HEK293 (cell line): ENCODE results near the gene NFAT5.
"Not testable (repeated sequence)": the region's sequence is repeated elsewhere in the genome, so short reads cannot be mapped to it uniquely, and the experiment has no call there.

ENCODE experiments used
- CTCF ChIA-PET: fragments of 350-600 bp; formaldehyde crosslinking; extraction: SDS; loops from one replicate; lab custom pipeline; 2021; ENCODE audit warnings: antibody characterized with exemption; lab: Yijun Ruan, JAX
- POLR2A ChIA-PET: fragments of 300-600 bp; formaldehyde crosslinking; extraction: SDS; loops from one replicate; lab custom pipeline; 2020; ENCODE audit warnings: antibody characterized with exemption, inconsistent platforms; lab: Yijun Ruan, JAX
- H3K27ac ChIP-seq: fragments of 200-500 bp; sonication (Bioruptor generic); 2 replicates; pipeline ENCODE4 v1.5.1; 2014; ENCODE audit warnings: low read depth, low read length, control low read depth, inconsistent platforms; ENCODE audit errors: extremely low read depth
- H3K36me3 ChIP-seq, 2 experiments: fragments of 200-500 bp in 1 of 2; sonication (Bioruptor generic) in 1 of 2; 1 replicate in 1 of 2; 2 replicates in 1 of 2; pipeline ENCODE4 v1.5.1; 2014 to 2017; ENCODE audit warnings: inconsistent platforms in 2 of 2, low read length in 2 of 2; ENCODE audit not compliant: control insufficient read depth in 2 of 2, insufficient read depth in 1 of 2
- H3K4me1 ChIP-seq: fragments of 200-500 bp; sonication (Bioruptor generic); 2 replicates; pipeline ENCODE4 v1.5.1; 2014; ENCODE audit warnings: mild to moderate bottlenecking, low read length, inconsistent platforms; ENCODE audit not compliant: control insufficient read depth, insufficient read depth
- H3K4me3 ChIP-seq: 2 replicates; pipeline ENCODE4 v1.5.1; 2011; ENCODE audit warnings: low read depth, mild to moderate bottlenecking, control low read depth, low read length, moderate library complexity
- H3K9me3 ChIP-seq: fragments of 200-500 bp; sonication (Bioruptor generic); 2 replicates; pipeline ENCODE4 v1.5.1; 2014; ENCODE audit warnings: low read depth, low read length, inconsistent platforms; ENCODE audit not compliant: control insufficient read depth, insufficient read depth
- BCL11A ChIP-seq: fragments of 450-650 bp; formaldehyde crosslinking; IDR thresholded peaks from 2 replicates; pipeline ENCODE4 v1.5.1; 2016; ENCODE audit warnings: low read depth, missing biosample characterization, missing genetic modification characterization
- HOXC10 ChIP-seq: sonication (generic); formaldehyde crosslinking; IDR thresholded peaks from 2 replicates; pipeline ENCODE4 v1.8.1; 2023; ENCODE audit warnings: mild to moderate bottlenecking, missing genetic modification reagents
- KLF1 ChIP-seq: fragments of 450-650 bp; formaldehyde crosslinking; IDR thresholded peaks from 2 replicates; pipeline ENCODE4 v1.5.1; 2016; ENCODE audit warnings: missing biosample characterization, missing genetic modification characterization
- OSR2 ChIP-seq: fragments of 450-650 bp; formaldehyde crosslinking; IDR thresholded peaks from 2 replicates; pipeline ENCODE4 v1.5.1; 2016; ENCODE audit warnings: missing biosample characterization, missing genetic modification characterization
- OVOL3 ChIP-seq: fragments of 450-650 bp; formaldehyde crosslinking; IDR thresholded peaks from 2 replicates; pipeline ENCODE4 v1.5.1; 2016; ENCODE audit warnings: missing biosample characterization, missing genetic modification characterization
- ZBTB10 ChIP-seq: fragments of 450-650 bp; formaldehyde crosslinking; IDR thresholded peaks from 2 replicates; pipeline ENCODE4 v1.5.1; 2016; ENCODE audit warnings: missing biosample characterization, missing genetic modification characterization
- ZBTB44 ChIP-seq: fragments of 450-650 bp; IDR thresholded peaks from 2 replicates; pipeline ENCODE4 v1.5.1; 2018; ENCODE audit warnings: missing biosample characterization, mild to moderate bottlenecking, missing genetic modification characterization
- ZNF121 ChIP-seq: fragments of 450-650 bp; formaldehyde crosslinking; IDR thresholded peaks from 2 replicates; pipeline ENCODE4 v1.5.1; 2016; ENCODE audit warnings: missing biosample characterization, missing genetic modification characterization
- ZNF214 ChIP-seq: fragments of 450-650 bp; formaldehyde crosslinking; IDR thresholded peaks from 2 replicates; pipeline ENCODE4 v1.5.1; 2017; ENCODE audit warnings: missing biosample characterization, mild to moderate bottlenecking, missing genetic modification characterization, borderline replicate concordance
- ZNF239 ChIP-seq: fragments of 450-650 bp; formaldehyde crosslinking; IDR thresholded peaks from 2 replicates; pipeline ENCODE4 v1.5.1; 2016; ENCODE audit warnings: missing biosample characterization, missing genetic modification characterization
- ZNF404 ChIP-seq: fragments of 450-650 bp; formaldehyde crosslinking; IDR thresholded peaks from 2 replicates; pipeline ENCODE4 v1.5.1; 2017; ENCODE audit warnings: missing biosample characterization, missing genetic modification characterization
- ZNF548 ChIP-seq: fragments of 450-650 bp; formaldehyde crosslinking; IDR thresholded peaks from 2 replicates; pipeline ENCODE4 v1.5.1; 2016; ENCODE audit warnings: missing biosample characterization, missing genetic modification characterization
- ZNF558 ChIP-seq: fragments of 450-650 bp; formaldehyde crosslinking; IDR thresholded peaks from 2 replicates; pipeline ENCODE4 v1.5.1; 2016; ENCODE audit warnings: missing biosample characterization, missing genetic modification characterization
- ZNF596 ChIP-seq: fragments of 450-650 bp; IDR thresholded peaks from 2 replicates; pipeline ENCODE4 v1.5.0; 2018; ENCODE audit warnings: missing biosample characterization, mild to moderate bottlenecking, missing genetic modification characterization, moderate library complexity
- ZNF600 ChIP-seq: fragments of 450-650 bp; formaldehyde crosslinking; IDR thresholded peaks from 2 replicates; pipeline ENCODE4 v1.5.1; 2016; ENCODE audit warnings: missing biosample characterization, missing genetic modification characterization
- ZNF623 ChIP-seq: fragments of 450-650 bp; formaldehyde crosslinking; IDR thresholded peaks from 2 replicates; pipeline ENCODE4 v1.5.1; 2016; ENCODE audit warnings: missing biosample characterization, missing genetic modification characterization
- ZNF639 ChIP-seq: fragments of 450-650 bp; formaldehyde crosslinking; IDR thresholded peaks from 2 replicates; pipeline ENCODE4 v1.5.1; 2016; ENCODE audit warnings: missing biosample characterization, missing genetic modification characterization
- ZNF692 ChIP-seq: fragments of 450-650 bp; formaldehyde crosslinking; IDR thresholded peaks from 2 replicates; pipeline ENCODE4 v1.5.1; 2016; ENCODE audit warnings: missing biosample characterization, missing genetic modification characterization
- ZNF792 ChIP-seq: fragments of 450-650 bp; formaldehyde crosslinking; IDR thresholded peaks from 2 replicates; pipeline ENCODE4 v1.5.1; 2016; ENCODE audit warnings: missing biosample characterization, missing genetic modification characterization
- ZXDB ChIP-seq: fragments of 450-650 bp; formaldehyde crosslinking; IDR thresholded peaks from 2 replicates; pipeline ENCODE4 v1.5.1; 2016; ENCODE audit warnings: missing biosample characterization, missing genetic modification characterization

NFAT5 gene

GRCh38 chr16:69581297-69581696, 15.5 kb downstream of the NFAT5 start:
- CTCF ChIA-PET = interaction anchor here (0.7 kb wide), 1 partner anchor 117 kb away, joined by 5 read pairs; no protein-coding TSS in a partner anchor
- Histone ChIP-seq H3K36me3 (peaks cover 0 to 1% of the 10 kb centered on the region in 2 experiments; a peak in 2 of 3 replicates), H3K27ac (no peak overlapping the region), H3K9me3 (no peaks in the 10 kb centered on the region), H3K4me3 (no peak overlapping the region), H3K4me1 (peaks cover 7% of the 10 kb centered on the region)
- TF ChIP-seq ZNF214 (tag by site-specific recombination) (no peak), KLF1 (tag by site-specific recombination) (no peak), ZNF404 (tag by site-specific recombination) (no peak), ZNF558 (tag by site-specific recombination) (no peak), ZNF639 (tag by site-specific recombination) (no peak), ZBTB44 (tag by site-specific recombination) (no peak), OVOL3 (tag by site-specific recombination) (no peak), ZBTB10 (tag by site-specific recombination) (no peak), ZNF121 (tag by site-specific recombination) (no peak), ZNF792 (tag by site-specific recombination) (no peak), ZNF239 (no peak), HOXC10 (CRISPR knock-in tag) (no peak), ZNF596 (tag by site-specific recombination) (no peak), OSR2 (tag by site-specific recombination) (no peak), ZNF692 (tag by site-specific recombination) (no peak), ZXDB (tag by site-specific recombination) (no peak), BCL11A (tag by site-specific recombination) (no peak), ZNF548 (tag by site-specific recombination) (no peak), ZNF623 (tag by site-specific recombination) (no peak), ZNF600 (tag by site-specific recombination) (no peak)
- POLR2A ChIA-PET = no interaction called here

GRCh38 chr16:69584493-69584892, 18.7 kb downstream of the NFAT5 start:
- POLR2A ChIA-PET = interaction anchor here (0.6 kb wide), 1 partner anchor 14 kb away, joined by 5 read pairs; no protein-coding TSS in a partner anchor
- H3K27ac ChIP-seq, H3K4me1 ChIP-seq, H3K4me3 ChIP-seq, CTCF ChIA-PET, H3K9me3 ChIP-seq, H3K36me3 ChIP-seq: not testable (repeated sequence)
